Measurements from ENCODE around the gene APBB2. TPM values are rescaled to one million over a fixed set of nuclear protein-coding genes. Genes with fewer than 3 reads are reported as not detected.

Gene APBB2
- total and polyA plus RNA-seq, 2 of the 8 experiments (the other 6 are each of a cell fraction or from before 2014, with no cell fraction given) = 58.7 to 59.4 TPM

GRCh38 chr4:40972722-40973121, 241.6 kb downstream of the APBB2 start:
- H2BK120ac ChIP-seq (replicated peaks; ENCODE audit: low read depth, low read length) = no peak overlapping the region
- H2AFZ ChIP-seq (ENCODE audit: low read length) = no peak overlapping the region
- H3K4ac ChIP-seq (replicated peaks; ENCODE audit: insufficient read length, low read depth, low read length) = no peak overlapping the region
- no peak for DNase-seq (ENCODE audit: low read depth in 1 of 2, low spot score in 2 of 2)
- no peaks in the 10 kb centered on the region for H3K4me1 ChIP-seq (replicated peaks in 1 of 4; ENCODE audit: control insufficient read depth in 3 of 4, insufficient read depth in 4 of 4, low read length in 3 of 4)
- no peaks in the 10 kb centered on the region for H3K9me3 ChIP-seq (ENCODE audit: insufficient read depth in 2 of 2, low read depth in 1 of 2, low read length in 1 of 2)
- H2BK20ac ChIP-seq (ENCODE audit: low read length) = no peak overlapping the region
- ChIA-PET CTCF (ENCODE audit: partially characterized antibody) (interaction anchor here (0.7 to 7.0 kb wide), 5 partner anchors 9 to 239 kb away, joined by 3 to 44 read pairs (median 3); no protein-coding TSS in a partner anchor), POLR2A (ENCODE audit: partially characterized antibody) (interaction anchor here (0.8 to 1.9 kb wide), 3 partner anchors 18 to 284 kb away, joined by 3 to 5 read pairs (median 5); partner anchors contain the start of gene UCHL1)
- H3K14ac ChIP-seq (ENCODE audit: insufficient read length) = no peak overlapping the region
- no peaks in the 10 kb centered on the region for H3K79me1 ChIP-seq (ENCODE audit: low read depth, low read length)
- no peak overlapping the region for H3K9ac ChIP-seq (replicated peaks in 1 of 4; ENCODE audit: extremely low read depth in 1 of 4, low read depth in 3 of 4, low read length in 3 of 4)
- H3K56ac ChIP-seq (replicated peaks; ENCODE audit: insufficient read length, low read depth, low read length) = no peak overlapping the region
- no peak overlapping the region for H3K4me2 ChIP-seq (ENCODE audit: insufficient read depth in 1 of 2, low read depth in 2 of 2, low read length in 2 of 2)
- no peaks in the 10 kb centered on the region for H3K27me3 ChIP-seq (replicated peaks in 1 of 4; ENCODE audit: control insufficient read depth in 3 of 4, extremely low read depth in 1 of 4, insufficient read depth in 3 of 4, low read length in 3 of 4)
- H3K27ac ChIP-seq (ENCODE audit: low read depth, low read length) = no peak overlapping the region
- H4K5ac ChIP-seq (ENCODE audit: insufficient read length, low read depth, low read length) = no peak overlapping the region
- H4K8ac ChIP-seq (ENCODE audit: extremely low read depth, insufficient read depth, low read length) = no peak overlapping the region
- no peak overlapping the region for H2BK5ac ChIP-seq (ENCODE audit: low read depth, low read length)
- no peak overlapping the region for H2BK15ac ChIP-seq (ENCODE audit: low read length)
- H3K79me2 ChIP-seq (ENCODE audit: control insufficient read depth in 1 of 2, insufficient read depth in 2 of 2, low read length in 2 of 2) = no peaks in the 10 kb centered on the region
- H3K4me3 ChIP-seq (ENCODE audit: extremely low read depth in 1 of 4, insufficient read depth in 2 of 4, low read depth in 3 of 4, low read length in 4 of 4) = no peak overlapping the region
- H2BK12ac ChIP-seq (ENCODE audit: low read depth, low read length) = no peak overlapping the region
- no peak overlapping the region for H3K18ac ChIP-seq (ENCODE audit: extremely low read depth, low read length)
- no peaks in the 10 kb centered on the region for H4K20me1 ChIP-seq (replicated peaks in 1 of 2; ENCODE audit: control insufficient read depth in 1 of 2, insufficient read depth in 2 of 2, low read length in 2 of 2)
- no peak overlapping the region for H4K91ac ChIP-seq (replicated peaks; ENCODE audit: insufficient read length, low read length)
- no peaks in the 10 kb centered on the region for H3K36me3 ChIP-seq (ENCODE audit: control insufficient read depth in 2 of 4, insufficient read depth in 4 of 4, low read length in 3 of 4)
- FAIRE-seq = no peak
- H3K23ac ChIP-seq (ENCODE audit: insufficient read length) = no peak overlapping the region
- no peak overlapping the region for H2AK5ac ChIP-seq (ENCODE audit: low read depth, low read length)
- WGBS, 2 experiments (ENCODE audit: extremely low coverage in 1 of 2, insufficient coverage in 1 of 2, insufficient read length in 1 of 2, insufficient replicate concordance in 2 of 2, low coverage in 1 of 2, low lambda C conversion rate in 2 of 2, missing lambda C conversion rate in 1 of 2) = 89% methylated on average over 1 of the region's 1 CpG; no CpG with 5 or more reads in 1 of the 2 experiments
- H3K23me2 ChIP-seq (ENCODE audit: low read depth, low read length) = no peaks in the 10 kb centered on the region; the same call in 1 of the 2 replicates
- TF ChIP-seq ZNF274 (IDR thresholded peaks at IDR 0.05; ENCODE audit: borderline replicate concordance, extremely low read depth, low read length) = no peak
- no peak for TF ChIP-seq PHF8 (conservative IDR thresholded peaks at IDR 0.05; ENCODE audit: low read depth, low read length)
- TF ChIP-seq TAF1 (IDR thresholded peaks at IDR 0.05; ENCODE audit: low read depth, low read length) = no peak
- no peak for TF ChIP-seq BRCA1 (IDR thresholded peaks at IDR 0.05; ENCODE audit: low read depth, low read length)
- no peak for TF ChIP-seq POU5F1 (IDR thresholded peaks at IDR 0.05; ENCODE audit: low read depth, low read length)
- TF ChIP-seq CEBPB (IDR thresholded peaks at IDR 0.05; ENCODE audit: low read depth, low read length) = no peak
- no peak for TF ChIP-seq MAFK (IDR thresholded peaks at IDR 0.05; ENCODE audit: low read depth, low read length)

Data from H1 (cell line).